GM21529 (cell line): ENCODE measurements around the gene GIMAP6.
"Not testable (repeated sequence)": the region's sequence is repeated elsewhere in the genome, so short reads cannot be mapped to it uniquely, and the experiment has no call there.

ENCODE experiments used
- ATAC-seq: cut with Tn5 transposase; IDR thresholded peaks from one replicate; pipeline ENCODE4 v1.9.1; 2021; ENCODE audit not compliant: unreplicated experiment

Gene GIMAP6

DNA sequence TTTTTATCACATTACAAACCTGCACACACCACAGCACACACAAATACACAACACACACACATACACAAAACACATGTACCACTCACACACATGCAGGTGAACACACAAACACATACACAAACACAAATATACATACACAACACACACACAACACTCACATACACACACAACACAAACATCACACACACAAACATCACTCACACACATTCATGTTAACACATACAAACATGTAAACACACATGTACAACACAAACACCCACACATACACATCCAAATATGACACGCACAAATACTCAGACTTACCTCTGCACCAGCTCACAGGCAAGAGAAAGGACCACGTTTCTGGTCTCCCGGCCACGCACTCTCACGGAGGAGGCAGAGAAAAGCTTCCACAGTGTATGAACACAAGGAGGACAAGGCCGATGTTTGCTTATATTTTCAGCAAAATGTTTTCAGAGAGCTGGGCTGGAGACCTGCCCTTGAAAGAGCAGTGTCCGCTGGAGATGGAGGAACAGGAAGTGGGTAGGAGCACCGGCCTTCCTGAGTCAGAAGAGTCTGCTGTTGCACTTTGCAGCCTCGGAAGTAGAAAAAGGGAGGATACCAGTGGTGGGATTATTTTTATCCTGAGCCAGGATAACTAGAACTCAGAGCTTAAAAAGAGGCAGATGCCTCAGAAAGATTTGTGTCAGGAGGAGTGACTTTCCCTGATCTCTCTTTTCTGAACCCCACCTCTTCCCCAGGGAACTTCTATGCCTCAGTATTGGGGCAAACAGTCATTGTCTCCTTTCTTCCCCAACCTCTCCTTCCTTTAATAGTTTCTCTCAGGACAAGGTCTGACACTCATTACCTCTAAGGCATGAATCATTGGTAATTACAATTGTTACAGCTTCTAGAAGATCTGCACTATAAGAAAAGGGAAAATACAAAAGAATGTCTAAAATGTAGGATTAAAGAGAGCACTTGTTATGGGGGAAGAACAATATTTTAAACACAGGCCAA, at the start of gene GIMAP6:
Gene GIMAP6, minus strand, starts transcription at position 520 of the 999 bp plus-strand sequence. CDS start 2,243 bp downstream, outside the sequence.
- peak; percentile 88 for ATAC-seq

DNA sequence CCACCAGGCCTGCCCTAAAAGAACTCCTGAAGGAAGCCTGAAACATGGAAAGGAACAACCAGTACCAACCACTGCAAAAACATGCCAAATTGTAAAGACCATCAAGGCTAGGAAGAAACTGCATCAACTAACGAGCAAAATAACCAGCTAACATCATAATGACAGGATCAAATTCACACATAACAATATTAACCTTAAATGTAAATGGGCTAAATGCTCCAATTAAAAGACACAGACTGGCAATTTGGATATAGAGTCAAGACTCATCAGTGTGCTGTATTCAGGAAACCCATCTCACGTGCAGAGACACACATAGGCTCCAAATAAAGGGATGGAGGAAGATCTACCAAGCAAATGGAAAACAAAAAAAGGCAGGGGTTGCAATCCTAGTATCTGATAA, 48.2 kb upstream of the GIMAP6 start:
- not testable (repeated sequence) for ATAC-seq

DNA sequence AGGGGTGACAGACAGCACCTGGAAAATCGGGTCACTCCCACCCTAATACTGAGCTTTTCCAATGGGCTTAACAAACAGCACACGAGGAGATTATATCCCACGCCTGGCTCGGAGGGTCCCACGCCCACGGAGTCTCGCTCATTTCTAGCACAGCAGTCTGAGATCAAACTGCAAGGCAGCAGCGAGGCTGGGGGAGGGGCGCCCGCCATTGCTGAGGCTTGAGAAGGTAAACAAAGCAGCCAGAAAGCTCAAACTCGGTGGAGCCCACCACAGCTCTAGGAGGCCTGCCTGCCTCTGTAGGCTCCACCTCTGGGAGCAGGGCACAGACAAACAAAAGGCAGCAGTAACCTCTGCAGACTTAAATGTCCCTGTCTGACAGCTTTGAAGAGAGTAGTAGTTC, 46.4 kb upstream of the GIMAP6 start:
- ATAC-seq, result not testable (repeated sequence)

- not testable (repeated sequence) for ATAC-seq
Measured at GRCh38 chr7:150676854-150677253, 44.7 kb upstream of the GIMAP6 start.

DNA sequence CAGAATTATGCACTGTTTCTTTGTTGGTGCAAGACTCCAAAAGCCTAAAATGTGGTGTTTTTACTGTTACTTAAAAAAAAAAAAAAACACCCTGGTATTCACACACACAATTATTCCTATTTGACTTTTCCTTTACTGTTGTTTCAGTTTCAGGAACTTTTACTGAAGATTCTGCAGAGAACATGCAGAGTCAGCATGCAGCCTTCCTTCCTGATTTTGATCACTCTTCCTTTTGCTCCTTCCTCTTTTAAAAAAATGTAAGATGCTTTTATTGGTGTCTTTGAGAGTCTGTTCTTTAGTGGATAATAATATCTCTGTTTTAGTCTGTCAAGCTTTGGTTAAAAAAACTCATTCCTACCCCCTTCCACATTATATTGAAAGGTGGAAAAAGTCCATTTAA, 44.1 kb upstream of the GIMAP6 start:
- ATAC-seq, result not testable (repeated sequence)

- no peak for ATAC-seq
Measured at GRCh38 chr7:150675714-150676113, 43.5 kb upstream of the GIMAP6 start.

- ATAC-seq, result not testable (repeated sequence)
Measured at GRCh38 chr7:150671798-150672585, 39.8 kb upstream of the GIMAP6 start.

DNA sequence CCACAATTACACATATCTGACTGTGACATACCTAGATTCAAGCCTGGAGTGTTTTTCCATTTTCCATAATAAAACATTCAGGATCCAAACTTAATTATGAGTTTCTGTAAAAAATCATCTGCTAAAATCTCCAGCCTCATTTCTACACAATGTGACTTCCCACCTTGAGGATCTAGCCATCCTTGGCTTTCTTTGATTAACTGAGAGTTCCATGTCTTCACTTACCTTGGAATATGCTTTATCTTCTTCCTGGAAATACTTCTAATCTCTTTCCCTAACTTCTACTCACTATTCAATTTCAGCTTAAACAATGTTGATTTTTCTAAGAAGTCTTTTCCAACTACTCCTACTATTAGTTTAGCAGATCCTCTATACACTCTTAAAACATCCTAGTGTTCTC, 36.8 kb upstream of the GIMAP6 start:
- no peak for ATAC-seq

DNA sequence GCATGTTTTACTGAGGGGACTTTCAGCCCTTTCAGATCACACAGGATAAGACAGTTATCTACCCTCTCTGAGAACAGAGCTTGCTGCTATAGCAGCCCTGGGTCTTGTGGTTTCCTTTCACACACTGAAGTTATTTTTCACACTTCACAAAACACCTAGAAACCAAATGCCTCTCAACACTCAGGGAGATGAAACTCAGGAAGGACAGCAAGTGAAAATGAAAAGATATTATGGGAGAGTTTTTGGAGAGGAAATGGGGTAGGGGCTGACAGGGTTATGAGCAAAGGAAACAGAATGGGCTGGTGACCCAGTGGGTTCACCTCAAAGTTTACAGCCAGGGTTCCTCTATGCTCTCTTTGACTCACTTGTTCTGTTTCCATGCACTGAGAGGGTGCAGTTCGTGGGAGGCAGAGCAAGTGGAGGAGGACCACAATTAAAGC, 36.3 kb upstream of the GIMAP6 start:
- ATAC-seq, result peak; percentile 74

GRCh38 chr7:150666412-150666811, 34.2 kb upstream of the GIMAP6 start:
- no peak for ATAC-seq

- no peak for ATAC-seq
Measured at GRCh38 chr7:150665896-150666295, 33.7 kb upstream of the GIMAP6 start.

DNA sequence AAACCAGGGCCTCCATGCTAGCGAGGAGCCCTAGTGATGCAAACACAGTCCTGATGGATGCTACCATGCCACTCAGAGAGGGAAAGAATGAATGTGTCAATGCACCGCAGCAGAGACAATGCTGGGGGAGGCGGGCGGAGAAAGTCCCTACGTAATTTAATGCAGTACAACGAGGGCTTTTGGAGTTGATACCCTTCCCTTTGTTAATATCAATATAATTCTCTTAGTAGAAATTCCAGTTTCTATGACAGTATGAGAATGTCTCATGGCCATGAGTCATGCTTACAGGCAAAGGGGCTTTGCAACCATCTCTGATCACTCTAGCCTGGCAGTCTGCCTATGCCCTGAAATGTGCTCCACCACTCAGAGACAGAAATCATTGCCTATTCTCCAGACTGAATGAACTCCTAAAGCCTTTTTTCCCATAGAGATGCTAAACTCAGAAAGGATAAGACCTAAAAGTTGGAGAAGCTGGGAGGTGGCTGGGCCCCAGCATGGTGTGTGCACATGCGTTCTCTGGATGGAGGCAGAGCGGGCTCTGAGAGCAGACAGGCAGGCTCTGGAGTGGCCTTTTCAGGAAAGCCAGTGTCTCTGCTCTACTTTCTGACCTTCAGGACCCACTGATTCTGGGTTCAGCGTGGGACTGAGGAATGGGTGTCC, 33.0 kb upstream of the GIMAP6 start:
- ATAC-seq, result no peak

DNA sequence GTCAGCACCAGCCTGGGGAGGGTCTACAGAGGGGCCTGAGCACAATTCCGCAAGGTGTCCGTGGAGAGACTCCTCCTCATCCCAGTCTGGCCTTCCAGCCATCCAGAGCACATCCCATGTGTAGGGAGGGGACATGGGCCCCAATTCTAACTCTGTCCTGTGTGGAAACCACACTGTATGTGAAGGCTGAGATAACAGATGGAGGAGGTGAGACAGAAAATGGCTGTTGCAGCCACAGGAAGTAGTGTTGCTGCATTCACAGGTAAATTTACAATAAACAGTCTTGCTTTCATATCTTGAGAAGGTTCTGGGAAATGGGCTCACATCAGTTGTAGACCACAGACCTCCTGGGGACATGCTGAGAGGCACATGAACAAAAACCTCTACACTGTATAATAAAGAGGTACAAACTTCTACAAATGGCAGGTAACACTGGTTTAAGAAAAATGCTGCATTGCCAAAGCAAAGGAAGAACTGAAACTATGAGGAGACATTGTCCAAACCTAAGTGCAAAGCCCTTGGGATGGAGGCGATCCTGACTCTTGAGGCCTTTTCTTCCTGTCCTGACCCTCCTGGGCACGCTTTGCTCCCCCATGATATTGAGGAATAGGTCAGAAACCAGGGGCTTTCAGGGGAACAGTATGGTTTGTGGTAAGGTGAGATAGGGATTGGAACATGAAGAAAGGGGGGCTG, 31.8 kb upstream of the GIMAP6 start:
- peak; percentile 38 for ATAC-seq

DNA sequence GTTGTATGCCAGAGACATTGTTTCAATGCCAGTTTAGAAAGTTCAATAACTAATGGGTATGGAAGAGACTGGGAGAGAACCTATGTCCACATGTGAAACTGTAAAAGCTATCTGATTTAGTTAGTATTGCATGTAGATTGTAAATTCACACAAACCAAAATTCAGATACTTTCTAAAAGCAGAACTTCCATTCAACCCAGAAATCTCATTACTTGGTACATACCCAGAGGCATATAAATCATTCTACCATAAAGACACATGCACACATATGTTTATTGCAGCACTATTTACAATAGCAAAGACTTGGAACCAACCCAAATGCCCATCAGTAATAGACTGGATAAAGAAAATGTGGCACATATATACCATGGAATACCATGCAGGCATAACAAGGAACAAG, 30.6 kb upstream of the GIMAP6 start:
- ATAC-seq, result not testable (repeated sequence)

- no peak for ATAC-seq
Measured at GRCh38 chr7:150660939-150661613, 28.9 kb upstream of the GIMAP6 start.

DNA sequence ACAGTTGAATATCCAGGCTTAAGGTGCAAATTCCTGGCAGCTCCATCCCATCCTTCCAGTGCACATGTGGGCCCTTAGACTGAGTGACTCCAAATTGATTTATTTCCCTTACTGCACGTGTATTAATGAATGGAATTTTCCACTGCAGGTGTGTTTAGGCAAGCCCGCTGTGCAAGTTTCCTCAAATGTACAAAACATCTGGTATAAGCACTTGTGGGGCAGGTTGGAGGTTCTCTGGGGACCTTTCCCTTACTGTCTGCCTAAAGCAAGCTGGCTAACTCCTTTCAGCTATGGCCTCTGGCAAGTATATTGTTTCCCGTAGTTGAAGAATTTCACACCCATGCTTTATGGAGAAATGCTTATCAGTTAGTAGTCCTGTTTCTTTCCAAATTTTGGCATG, 25.3 kb upstream of the GIMAP6 start:
- ATAC-seq, result no peak

- ATAC-seq, result no peak
Measured at GRCh38 chr7:150656047-150656446, 23.9 kb upstream of the GIMAP6 start.

DNA sequence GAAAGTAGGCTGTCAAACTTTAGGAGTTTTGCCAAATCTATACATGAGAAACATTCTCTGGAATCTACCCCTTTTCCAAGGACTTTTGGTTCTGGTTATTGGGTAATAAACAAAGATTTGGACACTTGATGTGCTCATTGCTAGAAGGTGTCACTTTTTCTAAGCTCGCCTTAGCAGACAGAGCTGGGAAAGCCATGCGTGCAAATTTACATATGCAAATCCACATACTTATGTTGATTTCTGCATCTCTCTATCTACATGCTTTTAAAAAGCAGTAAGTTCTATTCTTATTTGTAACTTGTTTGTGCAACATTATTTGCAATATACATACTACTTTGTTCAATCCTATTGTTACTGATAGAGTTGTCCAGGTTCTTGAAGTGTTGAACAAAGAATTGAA, 22.5 kb upstream of the GIMAP6 start:
- no peak for ATAC-seq

DNA sequence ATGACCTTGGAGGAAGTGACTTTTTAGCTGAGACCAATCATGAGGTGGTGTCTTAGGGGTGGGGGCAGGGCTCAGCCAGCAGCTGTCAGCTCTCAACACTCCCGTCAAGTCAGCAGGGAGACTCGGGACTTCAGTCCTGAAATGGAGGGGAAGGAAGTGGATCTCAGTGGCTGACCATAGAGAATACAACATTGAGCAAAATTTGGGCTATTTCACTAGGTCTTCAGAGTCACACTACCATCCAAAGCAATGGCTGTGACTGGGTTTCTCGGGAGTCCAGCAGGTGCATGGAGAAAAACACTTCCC, 16.8 kb upstream of the GIMAP6 start:
- no peak for ATAC-seq
